Stomach (tissue), 4 donors: ENCODE data around the gene IQSEC1.

Experiments used
- EP300 ChIP-seq: sonication (generic); formaldehyde crosslinking; IDR thresholded peaks from one replicate; pipeline ENCODE4 v1.6.1; 2017; ENCODE audit warnings: antibody characterized with exemption
- POLR2AphosphoS5 ChIP-seq, 3 donors: sonication (generic); formaldehyde crosslinking; IDR thresholded peaks; one replicate each; pipeline ENCODE4 v1.6.1; 2016; ENCODE audit warnings: antibody characterized with exemption in 3 of 3
- TF ChIP-seq, protein P1 (sequence below), 7 experiments: fragments of 450-650 bp in 4 of 7; fragments of 200-600 bp in 3 of 7; sonication (generic) in 3 of 7; IDR thresholded peaks; one replicate each; pipeline ENCODE4 v1.5.1; 2016 to 2019; ENCODE audit warnings: antibody characterized with exemption in 7 of 7, control low read depth in 2 of 7, mild to moderate bottlenecking in 1 of 7

DNA sequence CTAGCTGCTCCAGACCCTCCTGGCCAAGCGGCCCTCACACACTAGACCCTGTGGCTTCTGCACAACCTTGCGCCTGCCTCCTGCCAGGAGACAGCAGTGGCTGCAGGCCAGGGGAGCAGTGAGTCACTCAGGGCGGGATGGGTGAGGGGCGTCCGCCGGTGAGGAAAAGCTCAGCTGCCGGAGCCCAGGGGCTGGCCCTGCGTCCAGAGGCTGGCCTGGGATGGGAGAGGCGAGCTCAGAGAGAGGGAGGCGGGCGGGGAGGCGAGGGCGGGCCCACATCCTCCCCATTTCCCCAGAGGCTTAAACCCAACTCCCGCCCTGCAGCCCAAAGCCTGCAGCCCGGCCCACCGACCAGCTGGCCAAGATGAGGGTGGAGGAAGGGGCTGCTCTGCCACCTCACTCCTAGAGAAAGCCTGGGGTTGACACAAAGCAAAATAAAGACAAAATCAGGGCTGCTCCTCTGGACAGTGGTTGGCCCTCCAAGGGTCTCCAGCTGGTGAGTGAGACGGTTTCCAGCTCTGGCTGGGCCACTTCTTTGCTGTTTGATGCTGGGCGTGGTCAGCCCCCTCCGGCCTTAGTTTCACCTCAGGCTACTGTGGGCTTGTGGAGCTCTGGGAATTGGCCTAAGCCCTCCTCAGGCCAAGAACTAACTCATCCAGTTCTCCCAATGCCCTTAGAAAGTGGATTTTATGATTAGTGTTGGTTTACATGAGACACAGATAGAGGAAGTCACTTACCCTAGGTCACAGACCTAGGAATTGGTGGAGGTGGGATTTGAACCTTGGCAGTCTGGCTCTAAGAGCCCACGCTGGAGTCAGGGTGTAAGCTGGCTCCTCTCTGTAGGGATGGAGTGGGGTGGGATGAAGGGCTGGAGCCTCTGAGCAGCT is 50.6 kb downstream of the IQSEC1 start:
- TF ChIP-seq, protein P1, sequence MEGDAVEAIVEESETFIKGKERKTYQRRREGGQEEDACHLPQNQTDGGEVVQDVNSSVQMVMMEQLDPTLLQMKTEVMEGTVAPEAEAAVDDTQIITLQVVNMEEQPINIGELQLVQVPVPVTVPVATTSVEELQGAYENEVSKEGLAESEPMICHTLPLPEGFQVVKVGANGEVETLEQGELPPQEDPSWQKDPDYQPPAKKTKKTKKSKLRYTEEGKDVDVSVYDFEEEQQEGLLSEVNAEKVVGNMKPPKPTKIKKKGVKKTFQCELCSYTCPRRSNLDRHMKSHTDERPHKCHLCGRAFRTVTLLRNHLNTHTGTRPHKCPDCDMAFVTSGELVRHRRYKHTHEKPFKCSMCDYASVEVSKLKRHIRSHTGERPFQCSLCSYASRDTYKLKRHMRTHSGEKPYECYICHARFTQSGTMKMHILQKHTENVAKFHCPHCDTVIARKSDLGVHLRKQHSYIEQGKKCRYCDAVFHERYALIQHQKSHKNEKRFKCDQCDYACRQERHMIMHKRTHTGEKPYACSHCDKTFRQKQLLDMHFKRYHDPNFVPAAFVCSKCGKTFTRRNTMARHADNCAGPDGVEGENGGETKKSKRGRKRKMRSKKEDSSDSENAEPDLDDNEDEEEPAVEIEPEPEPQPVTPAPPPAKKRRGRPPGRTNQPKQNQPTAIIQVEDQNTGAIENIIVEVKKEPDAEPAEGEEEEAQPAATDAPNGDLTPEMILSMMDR (IDR thresholded peaks at IDR 0.05), result no peak
- no peak for TF ChIP-seq EP300
- TF ChIP-seq POLR2AphosphoS5 (IDR thresholded peaks at IDR 0.05), result no peak
